ENCODE data around the gene KLF2. TPM values are rescaled to one million over a fixed set of nuclear protein-coding genes. Genes with fewer than 3 reads are reported as not detected.
"Not testable (repeated sequence)": the region's sequence is repeated elsewhere in the genome, so short reads cannot be mapped to it uniquely, and the experiment has no call there.

KLF2 gene
- 10 to 100 TPM; 12.0 to 23.3 (median 21.8) TPM for total RNA-seq

- intact Hi-C loops (cut with DNase I; ENCODE audit: low total_unique reads), result loop anchor here (5.0 kb wide), 1 partner anchor 247 kb away; the partner anchor contains the start of gene TPM4
- H3K4me1 ChIP-seq, result no peaks in the 10 kb centered on the region
- H3K9me3 ChIP-seq, result no peaks in the 10 kb centered on the region
- H3K36me3 ChIP-seq, result no peaks in the 10 kb centered on the region
- peak within 1 kb of the TSS; percentile 80 to 97 (median 94) for H3K4me3 ChIP-seq
- TF ChIP-seq POLR2A (IDR thresholded peaks at IDR 0.05) (peak; percentile 43), POLR2AphosphoS5 (IDR thresholded peaks at IDR 0.05) (peak; percentile 76 to 96 (median 85)), CTCF (IDR thresholded peaks at IDR 0.05) (no peak)
- no peaks in the 10 kb centered on the region for H3K27me3 ChIP-seq
- peak; percentile 85 to 94 for DNase-seq (ENCODE audit: low spot score in 2 of 2)
- H3K27ac ChIP-seq, result peak within 1 kb of the TSS; percentile 89 to 98
Observed at GRCh38 chr19:16324384-16325160, at the start of gene KLF2. KLF2 (plus strand) TSS chr19:16324826; CDS start chr19:16324924, 98 bp downstream.

- no peak for DNase-seq (ENCODE audit: low spot score in 2 of 2)
- H3K27ac ChIP-seq, result no peak overlapping the region
- no peak overlapping the region for H3K4me3 ChIP-seq
- H3K36me3 ChIP-seq, result no peaks in the 10 kb centered on the region
- intact Hi-C loops (cut with DNase I; ENCODE audit: low total_unique reads), result no loop called here
- H3K4me1 ChIP-seq, result peaks cover 4 to 5% of the 10 kb centered on the region in 2 donors
- TF ChIP-seq POLR2A (IDR thresholded peaks at IDR 0.05) (no peak), CTCF (IDR thresholded peaks at IDR 0.05) (no peak), POLR2AphosphoS5 (IDR thresholded peaks at IDR 0.05) (no peak)
- H3K27me3 ChIP-seq, result no peaks in the 10 kb centered on the region
- no peaks in the 10 kb centered on the region for H3K9me3 ChIP-seq
Observed at GRCh38 chr19:16280306-16280705, 44.3 kb upstream of the KLF2 start.

- DNase-seq (ENCODE audit: low spot score in 2 of 2), result no peak
- H3K27me3 ChIP-seq, result no peaks in the 10 kb centered on the region
- H3K4me1 ChIP-seq, result peaks cover 4 to 5% of the 10 kb centered on the region in 2 donors
- intact Hi-C loops (cut with DNase I; ENCODE audit: low total_unique reads), result loop anchor here (1.0 kb wide), 1 partner anchor 47 kb away; no protein-coding TSS in a partner anchor
- H3K27ac ChIP-seq, result no peak overlapping the region
- no peaks in the 10 kb centered on the region for H3K9me3 ChIP-seq
- no peak overlapping the region for H3K4me3 ChIP-seq
- no peak for TF ChIP-seq POLR2A (IDR thresholded peaks at IDR 0.05)
- no peak for TF ChIP-seq CTCF (IDR thresholded peaks at IDR 0.05)
- TF ChIP-seq POLR2AphosphoS5 (IDR thresholded peaks at IDR 0.05), result no peak
- no peaks in the 10 kb centered on the region for H3K36me3 ChIP-seq
Observed at GRCh38 chr19:16281743-16282142, 42.9 kb upstream of the KLF2 start.

GRCh38 chr19:16283210-16284061, 41.2 kb upstream of the KLF2 start:
- Histone ChIP-seq H3K9me3 (no peaks in the 10 kb centered on the region), H3K36me3 (no peaks in the 10 kb centered on the region), H3K4me3 (peak overlapping the region; percentile 20 to 61 (median 42)), H3K27ac (peak overlapping the region; percentile 90 to 98), H3K27me3 (no peaks in the 10 kb centered on the region), H3K4me1 (peaks cover 4 to 5% of the 10 kb centered on the region in 2 donors)
- peak; percentile 58 to 59 for DNase-seq (ENCODE audit: low spot score in 2 of 2)
- TF ChIP-seq POLR2AphosphoS5 (IDR thresholded peaks at IDR 0.05) (peak; percentile 73 to 81 (median 75)), POLR2A (IDR thresholded peaks at IDR 0.05) (no peak)
- intact Hi-C loops (cut with DNase I; ENCODE audit: low total_unique reads), result no loop called here

- intact Hi-C loops (cut with DNase I; ENCODE audit: low total_unique reads), result no loop called here
- H3K27ac ChIP-seq, result peak overlapping the region; percentile 90 to 98
- TF ChIP-seq POLR2A (IDR thresholded peaks at IDR 0.05) (no peak), POLR2AphosphoS5 (IDR thresholded peaks at IDR 0.05) (no peak), CTCF (IDR thresholded peaks at IDR 0.05) (no peak)
- no peak overlapping the region for H3K4me3 ChIP-seq
- no peaks in the 10 kb centered on the region for H3K36me3 ChIP-seq
- no peaks in the 10 kb centered on the region for H3K9me3 ChIP-seq
- no peaks in the 10 kb centered on the region for H3K27me3 ChIP-seq
- no peak for DNase-seq (ENCODE audit: low spot score in 2 of 2)
- peaks cover 4 to 5% of the 10 kb centered on the region in 2 donors for H3K4me1 ChIP-seq
Observed at GRCh38 chr19:16284505-16284904, 40.1 kb upstream of the KLF2 start.

- intact Hi-C loops (cut with DNase I; ENCODE audit: low total_unique reads); H3K4me3 ChIP-seq; H3K4me1 ChIP-seq; H3K36me3 ChIP-seq; H3K9me3 ChIP-seq; DNase-seq (ENCODE audit: low spot score in 2 of 2); H3K27me3 ChIP-seq: not testable (repeated sequence)
- peak overlapping the region; percentile 81 to 98 for H3K27ac ChIP-seq
Observed at GRCh38 chr19:16285079-16285478, 39.5 kb upstream of the KLF2 start.
